Measurements from ENCODE around the gene MYL7. TPM values are rescaled to one million over a fixed set of nuclear protein-coding genes. Genes with fewer than 3 reads are reported as not detected.

The MYL7 gene
- total and polyA plus RNA-seq, 7 donors, result 0.15 to 1.7 (median 0.98) TPM; not detected in 3

DNA sequence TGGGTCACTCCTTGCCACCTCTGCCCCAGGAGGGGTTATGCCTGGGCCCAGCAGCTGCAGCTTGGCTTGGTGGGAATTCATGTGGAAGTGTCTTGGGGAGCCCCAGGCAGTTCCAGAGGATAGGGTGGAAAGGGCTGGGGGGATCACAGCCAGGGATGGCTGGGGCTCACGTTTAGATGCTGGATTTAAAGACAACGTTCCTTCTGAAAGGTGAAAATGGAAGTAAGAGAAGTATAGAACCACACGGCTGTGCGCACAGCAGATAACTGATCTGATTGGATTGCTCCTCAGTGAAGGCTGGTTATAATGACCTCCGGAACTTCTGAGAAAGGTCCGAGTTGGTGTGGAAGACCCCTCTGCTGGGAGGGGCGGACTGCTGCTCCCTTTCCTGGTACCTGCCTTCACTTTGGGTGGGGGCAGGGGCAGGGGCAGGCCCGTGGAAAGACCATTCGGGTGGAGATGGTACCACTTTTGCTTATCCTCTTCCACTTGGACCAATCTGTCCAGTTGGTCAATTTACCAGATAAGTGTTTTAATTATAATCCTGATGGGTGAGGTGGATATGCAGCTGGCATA, 7.9 kb upstream of the MYL7 start:
- peaks cover 0 to 19% (median 4%) of the 10 kb centered on the region in 3 donors for H3K27me3 ChIP-seq (ENCODE audit: insufficient read depth in 3 of 3, low read length in 2 of 3)
- DNase-seq, result no peak
- H3K9me3 ChIP-seq, result no peaks in the 10 kb centered on the region
- ATAC-seq, result no peak
- H3K4me3 ChIP-seq, result no peak overlapping the region
- H3K4me1 ChIP-seq, result no peaks in the 10 kb centered on the region
- intact Hi-C loops (cut with DNase I), result no loop called here
- WGBS, 3 donors, result 91 to 95% (median 94%) methylated on average over 9 of the region's 9 CpGs
- H3K27ac ChIP-seq, result no peak overlapping the region
- TF ChIP-seq, protein P1, sequence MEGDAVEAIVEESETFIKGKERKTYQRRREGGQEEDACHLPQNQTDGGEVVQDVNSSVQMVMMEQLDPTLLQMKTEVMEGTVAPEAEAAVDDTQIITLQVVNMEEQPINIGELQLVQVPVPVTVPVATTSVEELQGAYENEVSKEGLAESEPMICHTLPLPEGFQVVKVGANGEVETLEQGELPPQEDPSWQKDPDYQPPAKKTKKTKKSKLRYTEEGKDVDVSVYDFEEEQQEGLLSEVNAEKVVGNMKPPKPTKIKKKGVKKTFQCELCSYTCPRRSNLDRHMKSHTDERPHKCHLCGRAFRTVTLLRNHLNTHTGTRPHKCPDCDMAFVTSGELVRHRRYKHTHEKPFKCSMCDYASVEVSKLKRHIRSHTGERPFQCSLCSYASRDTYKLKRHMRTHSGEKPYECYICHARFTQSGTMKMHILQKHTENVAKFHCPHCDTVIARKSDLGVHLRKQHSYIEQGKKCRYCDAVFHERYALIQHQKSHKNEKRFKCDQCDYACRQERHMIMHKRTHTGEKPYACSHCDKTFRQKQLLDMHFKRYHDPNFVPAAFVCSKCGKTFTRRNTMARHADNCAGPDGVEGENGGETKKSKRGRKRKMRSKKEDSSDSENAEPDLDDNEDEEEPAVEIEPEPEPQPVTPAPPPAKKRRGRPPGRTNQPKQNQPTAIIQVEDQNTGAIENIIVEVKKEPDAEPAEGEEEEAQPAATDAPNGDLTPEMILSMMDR (IDR thresholded peaks at IDR 0.05), result no peak
- no peaks in the 10 kb centered on the region for H3K36me3 ChIP-seq (ENCODE audit: insufficient read depth in 1 of 2, low read depth in 1 of 2)

DNA sequence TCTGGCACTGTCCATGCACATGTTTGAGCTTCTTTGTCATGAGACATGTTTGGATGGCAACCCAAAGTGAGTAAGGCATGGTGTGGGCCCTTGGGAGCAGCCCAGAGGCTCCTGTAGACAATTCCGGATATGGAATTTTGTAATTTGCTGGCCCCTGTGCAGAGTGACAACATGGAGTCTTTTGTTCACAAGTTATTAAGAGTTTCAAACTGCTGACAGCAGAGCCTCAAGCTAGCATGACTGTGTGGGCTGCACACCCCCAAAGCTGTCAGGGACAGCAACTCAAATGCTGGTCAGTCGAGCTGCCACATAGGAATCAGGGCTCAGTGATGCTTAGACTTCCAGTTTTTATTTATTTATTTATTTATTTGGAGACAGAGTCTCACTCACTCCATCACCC, 7.0 kb upstream of the MYL7 start:
- ATAC-seq (no peak), DNase-seq (no peak)
- H3K27ac ChIP-seq, result no peak overlapping the region
- no peaks in the 10 kb centered on the region for H3K36me3 ChIP-seq (ENCODE audit: insufficient read depth in 1 of 2, low read depth in 1 of 2)
- no peak overlapping the region for H3K4me3 ChIP-seq
- WGBS, 3 donors, result 68 to 82% (median 73%) methylated on average over 2 of the region's 2 CpGs
- intact Hi-C loops (cut with DNase I), result no loop called here
- no peaks in the 10 kb centered on the region for H3K4me1 ChIP-seq
- no peaks in the 10 kb centered on the region for H3K9me3 ChIP-seq
- TF ChIP-seq, protein P1 (IDR thresholded peaks at IDR 0.05), result no peak
- peaks cover 0 to 19% (median 4%) of the 10 kb centered on the region in 3 donors for H3K27me3 ChIP-seq (ENCODE audit: insufficient read depth in 3 of 3, low read length in 2 of 3)

DNA sequence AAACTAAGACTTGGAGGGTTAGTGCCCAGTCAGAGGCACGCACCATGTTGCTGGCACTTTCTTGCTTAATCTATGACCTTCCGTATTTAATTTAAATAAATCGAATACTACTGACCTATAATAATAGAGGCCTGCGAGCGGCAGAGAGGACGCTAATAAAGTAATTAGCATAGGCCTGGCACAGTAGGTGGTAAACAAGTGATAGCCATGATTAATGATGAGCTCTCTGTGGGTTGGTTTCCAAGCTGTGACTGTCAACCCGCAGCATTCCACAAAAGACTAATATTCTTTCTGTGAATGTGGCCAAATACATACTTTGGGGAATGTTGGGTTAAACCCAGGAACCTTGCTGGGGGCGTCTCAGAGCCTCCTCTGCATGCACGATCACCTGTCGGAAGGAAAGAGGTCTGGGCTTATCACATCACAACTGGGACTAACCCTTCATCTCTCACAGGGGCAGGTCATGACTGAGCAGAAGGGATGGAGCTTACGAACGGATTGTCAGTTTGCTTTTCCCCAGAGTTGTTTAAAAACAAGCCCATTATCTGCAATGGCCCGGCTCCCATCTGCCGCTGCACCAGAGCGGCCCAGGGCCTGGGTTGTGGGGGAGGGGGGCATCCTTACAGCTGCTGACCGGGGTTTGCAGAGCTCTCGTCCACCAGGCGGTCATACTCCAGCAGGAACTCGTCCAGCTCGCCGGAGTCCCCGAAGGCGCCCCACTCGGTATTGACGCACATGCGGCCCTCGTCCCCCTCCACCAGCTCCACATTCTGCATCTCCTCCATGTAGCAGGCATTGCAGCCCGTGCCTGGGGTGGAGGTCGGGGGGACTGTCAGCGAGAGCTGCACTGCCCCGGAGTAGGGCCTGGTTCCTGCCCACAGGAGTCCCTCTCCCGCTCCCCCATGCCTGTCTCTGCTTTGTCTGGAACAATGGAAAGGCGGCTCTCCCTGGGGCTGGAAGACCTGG, 6.2 kb upstream of the MYL7 start:
- H3K9me3 ChIP-seq, result no peaks in the 10 kb centered on the region
- H3K36me3 ChIP-seq (ENCODE audit: insufficient read depth in 1 of 2, low read depth in 1 of 2), result no peaks in the 10 kb centered on the region
- no peak overlapping the region for H3K4me3 ChIP-seq
- DNase-seq, result peak in 1 of 2 donors; percentile 54
- peaks cover 0 to 19% (median 4%) of the 10 kb centered on the region in 3 donors for H3K27me3 ChIP-seq (ENCODE audit: insufficient read depth in 3 of 3, low read length in 2 of 3)
- intact Hi-C loops (cut with DNase I), result no loop called here
- WGBS, 3 donors, result 63 to 66% (median 64%) methylated on average over 30 to 33 of the region's 33 CpGs
- no peaks in the 10 kb centered on the region for H3K4me1 ChIP-seq
- TF ChIP-seq, protein P1 (IDR thresholded peaks at IDR 0.05), result no peak
- no peak for ATAC-seq
- H3K27ac ChIP-seq, result no peak overlapping the region

DNA sequence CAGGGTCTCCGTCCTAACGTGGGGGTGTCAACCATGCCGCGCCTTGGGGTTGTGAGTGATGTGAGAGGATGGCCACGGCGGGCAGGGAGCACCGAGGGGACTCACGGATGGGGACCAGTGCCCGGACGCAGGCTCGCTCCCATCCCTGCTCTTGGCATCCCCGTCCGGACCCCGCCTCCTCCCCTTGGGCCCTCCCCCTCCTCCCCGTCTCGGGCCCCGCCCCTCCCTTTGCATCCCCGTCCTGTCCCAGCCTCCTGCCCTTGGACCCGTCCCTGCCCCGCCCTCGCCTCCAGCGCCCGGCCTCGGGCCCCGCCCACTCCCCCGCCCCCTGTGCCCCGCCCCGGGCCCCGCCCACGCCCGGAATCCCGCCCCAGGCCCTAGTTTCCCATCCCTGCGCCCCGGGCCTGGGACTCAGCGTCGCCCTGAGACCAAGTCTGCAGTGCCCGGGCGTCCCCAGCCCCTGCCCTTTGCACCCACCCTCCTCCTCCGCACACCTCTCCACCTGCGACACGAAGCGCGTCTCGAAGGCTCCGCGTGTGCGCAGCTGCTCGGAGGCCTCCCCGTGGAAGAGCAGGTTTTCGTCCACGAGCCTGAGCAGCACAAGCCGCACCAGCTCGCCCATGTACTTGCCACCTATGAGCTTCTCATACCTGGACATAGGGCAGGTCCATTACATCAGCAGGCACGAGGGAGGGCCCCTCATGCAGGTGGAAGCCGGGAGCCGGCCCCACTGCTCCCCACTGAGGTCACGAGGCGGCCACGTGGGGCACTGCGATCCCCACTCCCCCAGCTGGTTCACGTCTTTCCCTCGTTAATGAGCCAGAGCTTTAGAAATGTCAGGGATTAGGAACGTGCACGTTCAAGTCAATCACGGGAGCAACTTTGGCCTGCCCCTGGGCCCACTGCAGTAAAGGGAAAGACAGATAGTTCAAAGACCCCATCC, 5.1 kb upstream of the MYL7 start:
- peak; percentile 82 to 84 for DNase-seq
- H3K27ac ChIP-seq, result no peak overlapping the region
- no peaks in the 10 kb centered on the region for H3K4me1 ChIP-seq
- 22 to 36% (median 27%) methylated on average over 45 to 65 of the region's 65 CpGs for WGBS, 3 donors
- H3K9me3 ChIP-seq, result no peaks in the 10 kb centered on the region
- intact Hi-C loops (cut with DNase I), result no loop called here
- TF ChIP-seq, protein P1 (IDR thresholded peaks at IDR 0.05), result no peak
- peak overlapping the region; percentile 63 for H3K4me3 ChIP-seq
- H3K36me3 ChIP-seq (ENCODE audit: insufficient read depth in 1 of 2, low read depth in 1 of 2), result no peaks in the 10 kb centered on the region
- peaks cover 0 to 19% (median 4%) of the 10 kb centered on the region in 3 donors for H3K27me3 ChIP-seq (ENCODE audit: insufficient read depth in 3 of 3, low read length in 2 of 3)
- peak; percentile 59 to 81 (median 72) for ATAC-seq
